GM12875 (cell line): Measurements from ENCODE around the gene MCF2L.

ENCODE experiments used
- H3K4me3 ChIP-seq: one replicate; pipeline ENCODE4 v1.5.1; 2011; ENCODE audit warnings: low read depth, low read length, control low read depth
- TF ChIP-seq, protein P1 (sequence below): IDR thresholded peaks from 2 replicates; pipeline ENCODE4 v1.5.1; 2011; ENCODE audit warnings: low read depth, mild to moderate bottlenecking, control low read depth, inconsistent platforms, low read length, moderate library complexity, borderline replicate concordance; ENCODE audit not compliant: insufficient read depth

Gene MCF2L

GRCh38 chr13:113000575-113000974 is 31.6 kb downstream of the MCF2L start:
- no peak overlapping the region for H3K4me3 ChIP-seq
- TF ChIP-seq, protein P1, sequence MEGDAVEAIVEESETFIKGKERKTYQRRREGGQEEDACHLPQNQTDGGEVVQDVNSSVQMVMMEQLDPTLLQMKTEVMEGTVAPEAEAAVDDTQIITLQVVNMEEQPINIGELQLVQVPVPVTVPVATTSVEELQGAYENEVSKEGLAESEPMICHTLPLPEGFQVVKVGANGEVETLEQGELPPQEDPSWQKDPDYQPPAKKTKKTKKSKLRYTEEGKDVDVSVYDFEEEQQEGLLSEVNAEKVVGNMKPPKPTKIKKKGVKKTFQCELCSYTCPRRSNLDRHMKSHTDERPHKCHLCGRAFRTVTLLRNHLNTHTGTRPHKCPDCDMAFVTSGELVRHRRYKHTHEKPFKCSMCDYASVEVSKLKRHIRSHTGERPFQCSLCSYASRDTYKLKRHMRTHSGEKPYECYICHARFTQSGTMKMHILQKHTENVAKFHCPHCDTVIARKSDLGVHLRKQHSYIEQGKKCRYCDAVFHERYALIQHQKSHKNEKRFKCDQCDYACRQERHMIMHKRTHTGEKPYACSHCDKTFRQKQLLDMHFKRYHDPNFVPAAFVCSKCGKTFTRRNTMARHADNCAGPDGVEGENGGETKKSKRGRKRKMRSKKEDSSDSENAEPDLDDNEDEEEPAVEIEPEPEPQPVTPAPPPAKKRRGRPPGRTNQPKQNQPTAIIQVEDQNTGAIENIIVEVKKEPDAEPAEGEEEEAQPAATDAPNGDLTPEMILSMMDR, result no peak

DNA sequence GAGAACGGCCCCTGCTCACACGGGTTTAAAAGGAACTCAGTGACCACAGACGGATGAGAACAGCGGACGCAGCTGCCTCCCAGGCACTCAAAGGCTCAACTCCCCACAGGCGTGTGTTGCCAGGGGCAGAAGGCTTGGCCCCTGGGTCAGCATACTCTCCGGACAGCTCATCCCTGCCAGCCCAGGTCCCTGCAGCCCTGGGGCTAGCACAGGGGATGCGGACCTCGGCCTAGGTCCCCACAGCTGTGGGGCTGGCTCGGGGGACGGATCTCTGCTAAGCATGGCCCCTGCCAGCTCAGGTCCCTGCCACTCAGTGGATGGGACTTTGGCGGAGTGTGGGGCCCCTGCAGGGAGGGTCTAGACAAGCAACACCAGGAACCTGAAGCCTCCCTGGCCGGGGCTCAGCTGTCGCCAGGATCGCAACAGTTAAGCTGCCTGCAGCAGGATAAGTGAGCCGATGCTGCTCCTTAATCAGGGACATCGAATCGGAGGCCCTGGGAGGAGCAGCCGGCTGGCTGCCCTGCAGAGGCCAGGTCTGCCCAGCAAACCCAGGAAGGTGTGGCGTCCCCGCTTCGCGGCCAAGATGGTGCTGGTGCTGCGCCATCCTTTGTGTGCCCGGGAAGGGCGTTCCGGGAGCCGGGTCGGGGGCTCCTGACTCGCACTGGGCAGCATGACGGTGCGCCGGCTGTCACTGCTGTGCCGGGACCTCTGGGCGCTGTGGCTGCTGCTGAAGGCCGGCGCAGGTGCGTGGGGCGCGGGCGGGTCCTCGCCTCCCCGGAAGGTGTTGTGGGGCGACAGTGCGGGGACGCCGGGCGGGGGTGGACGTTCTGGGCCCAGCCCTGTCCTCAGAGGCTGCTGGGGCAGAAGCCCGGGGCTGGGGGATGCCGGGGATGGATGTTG is 32.5 kb downstream of the MCF2L start:
- no peak overlapping the region for H3K4me3 ChIP-seq
- TF ChIP-seq, protein P1, result no peak

GRCh38 chr13:113002206-113002912 is 33.3 kb downstream of the MCF2L start:
- TF ChIP-seq, protein P1, result no peak
- H3K4me3 ChIP-seq, result no peak overlapping the region

- TF ChIP-seq, protein P1, result no peak
- H3K4me3 ChIP-seq, result no peak overlapping the region
Observed at GRCh38 chr13:113002913-113003290, 33.9 kb downstream of the MCF2L start.

DNA sequence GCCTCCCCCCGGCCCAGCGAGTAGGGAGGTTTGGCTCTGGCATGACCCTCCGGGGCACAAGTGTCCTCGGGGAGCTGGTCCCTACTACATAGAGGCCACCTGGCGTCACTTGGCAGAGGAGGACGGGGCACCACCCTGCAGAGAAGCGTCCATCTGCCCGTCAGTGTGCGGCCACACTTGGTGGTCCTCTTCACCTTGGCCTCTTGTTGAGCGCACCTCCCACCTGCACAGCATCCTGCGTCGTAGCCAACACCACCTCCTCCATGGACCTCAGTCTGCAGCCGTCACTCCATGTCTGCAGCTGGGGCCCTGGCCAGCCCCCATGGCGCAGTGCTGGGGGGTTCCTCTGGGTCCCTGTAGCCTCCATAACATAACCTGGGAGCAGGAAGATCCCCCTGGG is 35.1 kb downstream of the MCF2L start:
- TF ChIP-seq, protein P1, result no peak
- no peak overlapping the region for H3K4me3 ChIP-seq

GRCh38 chr13:113005076-113005865 is 36.3 kb downstream of the MCF2L start:
- H3K4me3 ChIP-seq, result no peak overlapping the region
- TF ChIP-seq, protein P1, result no peak
